ENCODE data around the gene ALDH16A1. TPM values are rescaled to one million over a fixed set of nuclear protein-coding genes. Genes with fewer than 3 reads are reported as not detected.

ALDH16A1 gene
- total and polyA plus RNA-seq, 10 of the 15 experiments (the other 5 are each of a cell fraction or from before 2014, with no cell fraction given): 1.7 to 49.3 (median 18.1) TPM

DNA sequence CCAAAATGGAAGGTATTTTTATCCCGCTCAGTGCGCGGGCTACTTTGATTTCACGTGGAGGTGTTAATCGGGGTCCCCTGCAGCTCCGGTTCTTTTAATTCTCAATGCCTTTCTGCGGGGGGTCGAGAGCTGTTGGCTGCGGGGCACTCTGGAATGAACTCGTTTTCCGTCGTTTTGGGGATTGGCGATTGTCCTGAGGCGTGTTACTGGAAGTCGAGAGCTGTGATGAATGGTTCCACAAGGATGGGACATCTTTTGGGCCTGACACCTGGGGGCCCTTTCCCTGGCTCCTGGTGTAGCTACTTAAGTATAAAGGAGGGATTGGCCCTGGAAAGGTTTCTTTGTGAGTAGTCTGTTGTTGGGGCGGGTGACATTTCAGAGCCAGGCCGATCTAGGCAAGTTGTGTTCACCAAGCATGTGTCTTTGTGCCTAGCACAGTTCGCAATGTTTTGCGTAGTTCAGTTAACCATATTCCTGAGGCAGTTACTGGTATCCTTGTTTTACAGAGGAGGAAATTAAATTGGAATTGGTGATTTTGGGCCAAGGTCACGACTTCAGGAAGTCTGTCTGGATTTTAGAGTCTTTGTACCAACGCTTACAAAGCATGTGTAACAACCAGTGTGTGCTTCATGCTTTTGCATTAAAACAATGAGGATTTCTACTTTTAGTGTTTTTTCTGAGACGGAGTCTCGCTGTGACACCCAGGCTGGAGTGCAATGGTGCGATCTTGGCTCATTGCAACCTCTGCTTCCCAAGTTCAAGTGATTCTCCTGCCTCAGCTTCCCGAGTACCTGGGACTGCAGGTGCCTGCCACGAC lies 35.2 kb downstream of the ALDH16A1 start (continued):
- TF ChIP-seq, protein P1, sequence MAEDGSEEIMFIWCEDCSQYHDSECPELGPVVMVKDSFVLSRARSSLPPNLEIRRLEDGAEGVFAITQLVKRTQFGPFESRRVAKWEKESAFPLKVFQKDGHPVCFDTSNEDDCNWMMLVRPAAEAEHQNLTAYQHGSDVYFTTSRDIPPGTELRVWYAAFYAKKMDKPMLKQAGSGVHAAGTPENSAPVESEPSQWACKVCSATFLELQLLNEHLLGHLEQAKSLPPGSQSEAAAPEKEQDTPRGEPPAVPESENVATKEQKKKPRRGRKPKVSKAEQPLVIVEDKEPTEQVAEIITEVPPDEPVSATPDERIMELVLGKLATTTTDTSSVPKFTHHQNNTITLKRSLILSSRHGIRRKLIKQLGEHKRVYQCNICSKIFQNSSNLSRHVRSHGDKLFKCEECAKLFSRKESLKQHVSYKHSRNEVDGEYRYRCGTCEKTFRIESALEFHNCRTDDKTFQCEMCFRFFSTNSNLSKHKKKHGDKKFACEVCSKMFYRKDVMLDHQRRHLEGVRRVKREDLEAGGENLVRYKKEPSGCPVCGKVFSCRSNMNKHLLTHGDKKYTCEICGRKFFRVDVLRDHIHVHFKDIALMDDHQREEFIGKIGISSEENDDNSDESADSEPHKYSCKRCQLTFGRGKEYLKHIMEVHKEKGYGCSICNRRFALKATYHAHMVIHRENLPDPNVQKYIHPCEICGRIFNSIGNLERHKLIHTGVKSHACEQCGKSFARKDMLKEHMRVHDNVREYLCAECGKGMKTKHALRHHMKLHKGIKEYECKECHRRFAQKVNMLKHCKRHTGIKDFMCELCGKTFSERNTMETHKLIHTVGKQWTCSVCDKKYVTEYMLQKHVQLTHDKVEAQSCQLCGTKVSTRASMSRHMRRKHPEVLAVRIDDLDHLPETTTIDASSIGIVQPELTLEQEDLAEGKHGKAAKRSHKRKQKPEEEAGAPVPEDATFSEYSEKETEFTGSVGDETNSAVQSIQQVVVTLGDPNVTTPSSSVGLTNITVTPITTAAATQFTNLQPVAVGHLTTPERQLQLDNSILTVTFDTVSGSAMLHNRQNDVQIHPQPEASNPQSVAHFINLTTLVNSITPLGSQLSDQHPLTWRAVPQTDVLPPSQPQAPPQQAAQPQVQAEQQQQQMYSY (CRISPR knock-in tag; IDR thresholded peaks at IDR 0.05): no peak
- TF ChIP-seq NFYA (IDR thresholded peaks at IDR 0.05; ENCODE audit: borderline replicate concordance, low read depth, low read length) (no peak), SREBF2 (IDR thresholded peaks at IDR 0.05; ENCODE audit: low read length) (no peak), LARP7 (IDR thresholded peaks at IDR 0.05) (0 out of 2 replicates have a peak, but pooled peaks have one; percentile 54), SMAD5 (IDR thresholded peaks at IDR 0.05; ENCODE audit: low read depth) (peak; percentile 33; the same call in 1 of the 2 replicates)

DNA sequence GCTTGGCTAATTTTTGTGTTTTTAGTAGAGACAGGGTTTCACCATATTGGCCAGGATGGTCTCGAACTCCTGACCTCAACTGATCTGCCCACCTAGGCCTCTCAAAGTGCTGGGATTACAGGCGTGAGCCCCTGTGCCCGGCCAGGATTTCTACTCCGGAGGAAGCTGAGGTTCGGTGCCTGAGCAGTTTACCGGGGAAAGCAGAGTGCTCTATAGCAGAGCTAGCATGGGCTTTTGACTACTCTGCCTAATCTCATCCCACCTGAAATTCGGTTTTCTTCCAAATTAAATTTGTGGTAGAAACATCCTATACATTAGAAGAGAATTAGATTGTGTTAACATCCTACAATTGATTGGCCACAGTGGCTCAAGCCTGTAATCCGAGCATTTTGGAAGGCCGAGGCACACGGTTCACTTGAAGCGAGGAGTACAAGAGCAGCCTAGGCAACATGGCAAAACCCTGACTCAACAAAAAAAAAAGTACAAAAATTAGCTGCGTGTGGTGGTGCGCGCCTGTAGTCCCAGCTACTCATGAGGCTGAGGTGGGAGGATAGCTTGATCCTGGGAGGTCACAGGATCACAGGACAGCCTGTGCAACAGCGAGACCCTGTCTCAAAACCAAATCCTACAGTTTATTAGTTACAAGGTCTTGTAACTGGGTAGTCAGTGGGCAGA lies 36.0 kb downstream of the ALDH16A1 start:
- Histone ChIP-seq H2AFZ (ENCODE audit: control insufficient read depth, low read depth, low read length) (no peak overlapping the region), H3K79me2 (ENCODE audit: control insufficient read depth, insufficient read depth, low read length) (peaks cover 41% of the 10 kb centered on the region), H3K27me3 (replicated peaks in 1 of 2; ENCODE audit: control insufficient read depth in 2 of 2, insufficient read depth in 2 of 2, low read length in 1 of 2) (no peaks in the 10 kb centered on the region), H3K4me3 (peak overlapping the region; percentile 97), H3K9me3 (replicated peaks; ENCODE audit: control insufficient read depth, insufficient read depth, low read length) (no peaks in the 10 kb centered on the region; the same call in 2 of the 3 replicates), H3K36me3 (ENCODE audit: control insufficient read depth in 2 of 2, insufficient read depth in 2 of 2, low read length in 1 of 2) (peaks cover 26 to 40% of the 10 kb centered on the region in 2 experiments), H3K9ac (ENCODE audit: control insufficient read depth, insufficient read depth, low read length) (peak overlapping the region; percentile 95), H3K4me2 (ENCODE audit: control insufficient read depth, insufficient read depth) (peak overlapping the region; percentile 91), H3K4me1 (ENCODE audit: control insufficient read depth, insufficient read depth, low read length) (peaks cover 16% of the 10 kb centered on the region), H3K27ac (ENCODE audit: control insufficient read depth, insufficient read depth) (peak overlapping the region; percentile 83), H4K20me1 (ENCODE audit: control insufficient read depth, insufficient read depth) (peaks cover 13% of the 10 kb centered on the region)
- BruUV-seq (replicated peaks): no TSS peak
- FAIRE-seq: no peak
- in situ Hi-C loops (cut with MboI): no loop called here
- under 1% methylated on average over 15 of the region's 15 CpGs for WGBS (ENCODE audit: insufficient coverage, insufficient replicate concordance, low lambda C conversion rate, missing lambda C conversion rate)
- no peak for ATAC-seq
- ChIA-PET SMC1A (ENCODE audit: uncharacterized antibody, unreplicated experiment) (interaction anchor here (1.0 kb wide), 1 partner anchor 152 kb away, joined by 3 read pairs; no protein-coding TSS in a partner anchor), CTCF (interaction anchor here (0.9 to 1.6 kb wide), 7 partner anchors 16 to 151 kb away, joined by 3 to 6 read pairs (median 5); partner anchors contain the start of genes ALDH16A1 and RRAS), RAD21 (ENCODE audit: unreplicated experiment) (interaction anchor here (0.9 to 1.3 kb wide), 2 partner anchors 18 to 58 kb away, joined by 3 to 4 read pairs; no protein-coding TSS in a partner anchor), POLR2A (interaction anchor here (0.6 to 2.7 kb wide), 5 partner anchors 9 to 598 kb away, joined by 3 to 11 read pairs (median 4); partner anchors contain the start of genes ALDH16A1 and PIH1D1)
- intact Hi-C loops (cut with micrococcal nuclease; ENCODE audit: unreplicated experiment): loop anchor here (5.0 kb wide), 1 partner anchor 383 kb away; no protein-coding TSS in a partner anchor
- no peak for DNase-seq (ENCODE audit: low read depth, low spot score)
- TF ChIP-seq RUNX3 (IDR thresholded peaks at IDR 0.05; ENCODE audit: low read length): no peak
- TF ChIP-seq CREB1 (IDR thresholded peaks at IDR 0.05; ENCODE audit: low read depth): 0 out of 2 replicates have a peak, but pooled peaks have one; percentile 6
- TF ChIP-seq, protein P2, sequence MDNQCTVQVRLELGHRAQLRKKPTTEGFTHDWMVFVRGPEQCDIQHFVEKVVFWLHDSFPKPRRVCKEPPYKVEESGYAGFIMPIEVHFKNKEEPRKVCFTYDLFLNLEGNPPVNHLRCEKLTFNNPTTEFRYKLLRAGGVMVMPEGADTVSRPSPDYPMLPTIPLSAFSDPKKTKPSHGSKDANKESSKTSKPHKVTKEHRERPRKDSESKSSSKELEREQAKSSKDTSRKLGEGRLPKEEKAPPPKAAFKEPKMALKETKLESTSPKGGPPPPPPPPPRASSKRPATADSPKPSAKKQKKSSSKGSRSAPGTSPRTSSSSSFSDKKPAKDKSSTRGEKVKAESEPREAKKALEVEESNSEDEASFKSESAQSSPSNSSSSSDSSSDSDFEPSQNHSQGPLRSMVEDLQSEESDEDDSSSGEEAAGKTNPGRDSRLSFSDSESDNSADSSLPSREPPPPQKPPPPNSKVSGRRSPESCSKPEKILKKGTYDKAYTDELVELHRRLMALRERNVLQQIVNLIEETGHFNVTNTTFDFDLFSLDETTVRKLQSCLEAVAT (IDR thresholded peaks at IDR 0.05): peak; percentile 26; the same call in 1 of the 2 replicates
- TF ChIP-seq TCF7 (IDR thresholded peaks at IDR 0.05; ENCODE audit: borderline replicate concordance): no peak
- TF ChIP-seq ZNF207 (IDR thresholded peaks at IDR 0.05; ENCODE audit: borderline replicate concordance): no peak
- no peak for TF ChIP-seq ZBED1 (IDR thresholded peaks at IDR 0.05; ENCODE audit: borderline replicate concordance)
- TF ChIP-seq BCL11A (IDR thresholded peaks at IDR 0.05; ENCODE audit: low read depth, low read length): no peak
- TF ChIP-seq ASH2L (IDR thresholded peaks at IDR 0.05; ENCODE audit: borderline replicate concordance, low read depth): no peak
- no peak for TF ChIP-seq CEBPB (IDR thresholded peaks at IDR 0.05; ENCODE audit: borderline replicate concordance in 1 of 2, low read depth in 2 of 2, low read length in 2 of 2)
- no peak for TF ChIP-seq NR2C2 (IDR thresholded peaks at IDR 0.05; ENCODE audit: borderline replicate concordance, control insufficient read depth, insufficient read length, low read depth)
- TF ChIP-seq EP300 (IDR thresholded peaks at IDR 0.05; ENCODE audit: borderline replicate concordance in 1 of 2, control insufficient read depth in 1 of 2, low read depth in 2 of 2, low read length in 2 of 2): no peak

All from GM12878 (cell line).